OCI-LY7 (cell line): ENCODE data around the gene CDKAL1. TPM values are rescaled to one million over a fixed set of nuclear protein-coding genes. Genes with fewer than 3 reads are reported as not detected.

Experiments used
- BruUV-seq: library from RNA; stranded (reverse); fragments of 400-500 nt; replicated peaks from 2 replicates; lab custom pipeline; 2021; lab: Mats Ljungman, UMichigan
- CTCF ChIA-PET: fragments of 300-600 bp; sonication (Branson Sonifier 250); formaldehyde crosslinking; loops from one replicate; lab custom pipeline; 2022; ENCODE audit warnings: antibody characterized with exemption; ENCODE audit not compliant: unreplicated experiment; lab: Charles Lee
- POLR2A ChIA-PET: fragments of 300-600 bp; sonication (Branson Sonifier 250); formaldehyde crosslinking; loops from one replicate; lab custom pipeline; 2022; ENCODE audit warnings: antibody characterized with exemption; lab: Charles Lee
- DNase-seq: peaks from one replicate; pipeline ENCODE4 v3.0.0-alpha.2; 2015; ENCODE audit warnings: low spot score
- H2AFZ ChIP-seq: fragments of 200-600 bp; sonication (generic), shearing (Covaris generic); 2 replicates; pipeline ENCODE4 v1.6.1; 2014; ENCODE audit warnings: mild to moderate bottlenecking, antibody characterized with exemption, low read length, moderate library complexity
- H3K27ac ChIP-seq: fragments of 200-600 bp; sonication (generic); 2 replicates; pipeline ENCODE4 v1.5.1; 2014; ENCODE audit warnings: mixed run types, low read depth, mild to moderate bottlenecking, moderate library complexity, low read length, inconsistent platforms; ENCODE audit not compliant: poor library complexity, severe bottlenecking
- H3K36me3 ChIP-seq: fragments of 200-600 bp; sonication (generic); 2 replicates; pipeline ENCODE4 v1.6.1; 2014; ENCODE audit warnings: mild to moderate bottlenecking, antibody characterized with exemption, low read length, moderate library complexity, mixed read lengths; ENCODE audit not compliant: insufficient read depth
- H3K4me1 ChIP-seq: fragments of 200-600 bp; sonication (generic); 2 replicates; pipeline ENCODE4 v1.5.1; 2014; ENCODE audit warnings: mild to moderate bottlenecking, low read length; ENCODE audit not compliant: insufficient read depth, poor library complexity, severe bottlenecking
- H3K4me2 ChIP-seq: fragments of 200-600 bp; sonication (generic); 2 replicates; pipeline ENCODE4 v1.6.1; 2014; ENCODE audit warnings: mild to moderate bottlenecking, low read length
- H3K4me3 ChIP-seq: fragments of 200-600 bp; sonication (generic); 2 replicates; pipeline ENCODE4 v1.5.1; 2014; ENCODE audit warnings: mild to moderate bottlenecking, low read depth, low read length; ENCODE audit not compliant: poor library complexity, severe bottlenecking
- H3K79me2 ChIP-seq: fragments of 200-600 bp; sonication (generic); 2 replicates; pipeline ENCODE4 v1.6.1; 2016; ENCODE audit warnings: low read depth, mild to moderate bottlenecking, low read length, moderate library complexity, mixed read lengths; ENCODE audit not compliant: insufficient read depth
- H3K9me2 ChIP-seq: fragments of 200-600 bp; sonication (generic); 2 replicates; pipeline ENCODE4 v1.6.1; 2016; ENCODE audit warnings: mild to moderate bottlenecking, low read length, mixed read lengths; ENCODE audit not compliant: insufficient read depth
- H3K9me3 ChIP-seq: fragments of 200-600 bp; sonication (generic); 2 replicates; pipeline ENCODE4 v1.6.1; 2014; ENCODE audit warnings: mild to moderate bottlenecking, mixed run types, low read length, mixed read lengths
- H4K20me1 ChIP-seq: fragments of 200-600 bp; sonication (generic); 2 replicates; pipeline ENCODE4 v1.6.1; 2014; ENCODE audit warnings: mild to moderate bottlenecking, antibody characterized with exemption, low read length, moderate library complexity, mixed read lengths; ENCODE audit not compliant: insufficient read depth
- EZH2phosphoT487 ChIP-seq: fragments of 200-600 bp; sonication (generic); IDR thresholded peaks from 2 replicates; pipeline ENCODE4 v1.6.1; 2018; ENCODE audit warnings: low read depth, borderline replicate concordance, mild to moderate bottlenecking, mixed run types, antibody characterized with exemption, low read length, moderate library complexity, mixed read lengths
- intact Hi-C: fragments of 100-400 bp; cut with micrococcal nuclease; formaldehyde crosslinking; loops from one replicate; pipeline ENCODE4 v1.10.0; 2022; ENCODE audit not compliant: unreplicated experiment
- total RNA-seq, 2 experiments: library from RNA; depleted of rRNA in 1 of 2; stranded (reverse); fragments of >200 nt in 1 of 2; shearing (Covaris generic) in 1 of 2; gene quantifications; 2 replicates each; pipeline ENCODE4 v1.2.3, GENCODE V29; 2014 to 2022
- TF ChIP-seq, protein P1 (sequence below): fragments of 200-600 bp; sonication (generic); conservative IDR thresholded peaks from 2 replicates; pipeline ENCODE4 v1.5.1; 2014; ENCODE audit warnings: mild to moderate bottlenecking, antibody characterized with exemption, low read length, moderate library complexity, mixed read lengths

The CDKAL1 gene
- total RNA-seq, 2 experiments from 2014 or later: 19.9 to 21.1 TPM

DNA sequence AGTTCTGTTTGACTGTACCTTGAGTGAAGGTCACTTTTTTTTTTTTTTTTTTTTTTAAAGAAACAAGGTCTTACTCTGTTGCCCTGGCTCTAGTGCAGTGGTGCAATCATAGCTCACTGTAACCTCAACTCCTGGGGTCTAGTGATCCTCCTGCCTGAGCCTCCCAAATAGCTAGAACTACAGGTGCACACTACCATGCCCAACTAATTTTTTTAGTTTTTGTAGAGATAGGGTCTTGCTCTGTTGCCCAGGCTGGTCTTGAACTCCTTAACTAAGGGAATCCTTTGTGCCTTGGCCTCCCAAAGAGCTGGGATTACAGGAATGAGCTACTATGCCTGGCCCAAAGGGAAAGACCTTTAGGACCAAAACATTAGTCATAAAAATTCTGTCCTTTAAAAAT is 413.7 kb downstream of the CDKAL1 start:
- no peak overlapping the region for H3K4me2 ChIP-seq
- H3K9me3 ChIP-seq: no peaks in the 10 kb centered on the region
- no peak for DNase-seq
- no peak overlapping the region for H3K27ac ChIP-seq
- no peaks in the 10 kb centered on the region for H3K36me3 ChIP-seq
- no peak overlapping the region for H2AFZ ChIP-seq
- CTCF ChIA-PET: no interaction called here
- no TSS peak for BruUV-seq
- H3K4me3 ChIP-seq: no peak overlapping the region
- intact Hi-C loops: no loop called here
- no peaks in the 10 kb centered on the region for H3K4me1 ChIP-seq
- no peaks in the 10 kb centered on the region for H3K79me2 ChIP-seq
- no peak for TF ChIP-seq EZH2phosphoT487
- H4K20me1 ChIP-seq: no peaks in the 10 kb centered on the region
- no peaks in the 10 kb centered on the region for H3K9me2 ChIP-seq
- POLR2A ChIA-PET: interaction anchor here (0.7 kb wide), 2 partner anchors 25 to 508 kb away, joined by 3 to 10 read pairs; no protein-coding TSS in a partner anchor

DNA sequence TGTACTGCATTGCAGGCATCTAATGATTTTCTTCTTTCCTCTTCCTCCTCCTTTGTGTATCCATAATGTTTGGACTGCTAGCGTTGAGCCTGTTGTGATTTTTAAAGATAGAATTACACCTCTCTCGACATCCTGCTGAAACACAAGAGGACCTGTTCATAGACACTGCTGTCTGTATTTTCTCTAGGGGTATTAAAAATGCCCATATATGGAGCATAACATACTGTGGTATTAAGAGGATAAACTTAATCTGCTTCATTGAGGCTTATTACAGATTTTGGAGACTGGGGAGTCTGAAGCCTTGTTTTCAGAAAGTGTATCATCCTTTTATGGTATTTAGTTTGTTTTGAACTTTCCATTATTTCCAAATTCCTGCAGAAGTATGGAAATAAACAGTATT is 414.3 kb downstream of the CDKAL1 start:
- Histone ChIP-seq H2AFZ (no peak overlapping the region), H3K4me2 (no peak overlapping the region), H3K79me2 (no peaks in the 10 kb centered on the region), H3K4me1 (no peaks in the 10 kb centered on the region), H3K4me3 (no peak overlapping the region), H3K9me3 (no peaks in the 10 kb centered on the region), H3K36me3 (no peaks in the 10 kb centered on the region), H3K27ac (no peak overlapping the region), H4K20me1 (no peaks in the 10 kb centered on the region), H3K9me2 (no peaks in the 10 kb centered on the region)
- no peak for TF ChIP-seq EZH2phosphoT487
- TF ChIP-seq, protein P1, sequence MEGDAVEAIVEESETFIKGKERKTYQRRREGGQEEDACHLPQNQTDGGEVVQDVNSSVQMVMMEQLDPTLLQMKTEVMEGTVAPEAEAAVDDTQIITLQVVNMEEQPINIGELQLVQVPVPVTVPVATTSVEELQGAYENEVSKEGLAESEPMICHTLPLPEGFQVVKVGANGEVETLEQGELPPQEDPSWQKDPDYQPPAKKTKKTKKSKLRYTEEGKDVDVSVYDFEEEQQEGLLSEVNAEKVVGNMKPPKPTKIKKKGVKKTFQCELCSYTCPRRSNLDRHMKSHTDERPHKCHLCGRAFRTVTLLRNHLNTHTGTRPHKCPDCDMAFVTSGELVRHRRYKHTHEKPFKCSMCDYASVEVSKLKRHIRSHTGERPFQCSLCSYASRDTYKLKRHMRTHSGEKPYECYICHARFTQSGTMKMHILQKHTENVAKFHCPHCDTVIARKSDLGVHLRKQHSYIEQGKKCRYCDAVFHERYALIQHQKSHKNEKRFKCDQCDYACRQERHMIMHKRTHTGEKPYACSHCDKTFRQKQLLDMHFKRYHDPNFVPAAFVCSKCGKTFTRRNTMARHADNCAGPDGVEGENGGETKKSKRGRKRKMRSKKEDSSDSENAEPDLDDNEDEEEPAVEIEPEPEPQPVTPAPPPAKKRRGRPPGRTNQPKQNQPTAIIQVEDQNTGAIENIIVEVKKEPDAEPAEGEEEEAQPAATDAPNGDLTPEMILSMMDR: no peak
- CTCF ChIA-PET: no interaction called here
- intact Hi-C loops: no loop called here
- no peak for DNase-seq
- no TSS peak for BruUV-seq
- POLR2A ChIA-PET: no interaction called here

DNA sequence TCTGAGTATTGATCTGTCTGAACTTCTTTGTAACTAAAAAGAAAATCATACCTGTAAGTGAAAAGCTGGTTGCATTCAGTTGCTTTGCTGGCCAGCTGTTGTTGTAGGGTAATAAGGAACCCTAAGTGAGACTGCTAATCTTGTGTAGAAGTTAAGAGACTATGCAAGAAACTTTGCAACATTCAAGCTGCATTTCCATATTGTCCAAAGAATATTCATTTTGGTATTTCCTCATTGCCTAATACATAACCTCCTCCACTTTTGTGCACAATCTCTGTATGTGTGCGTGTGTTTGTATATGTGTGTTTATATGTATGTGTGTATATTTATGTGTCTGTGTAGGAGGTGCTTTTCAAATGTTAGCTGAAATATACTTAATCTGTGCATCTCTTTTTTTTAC is 414.9 kb downstream of the CDKAL1 start:
- Histone ChIP-seq H2AFZ (no peak overlapping the region), H3K4me1 (no peaks in the 10 kb centered on the region), H3K9me3 (no peaks in the 10 kb centered on the region), H3K36me3 (no peaks in the 10 kb centered on the region), H4K20me1 (no peaks in the 10 kb centered on the region), H3K4me3 (no peak overlapping the region), H3K27ac (no peak overlapping the region), H3K79me2 (no peaks in the 10 kb centered on the region), H3K9me2 (no peaks in the 10 kb centered on the region), H3K4me2 (no peak overlapping the region)
- DNase-seq: no peak
- intact Hi-C loops: no loop called here
- ChIA-PET CTCF (no interaction called here), POLR2A (no interaction called here)
- BruUV-seq: no TSS peak
- TF ChIP-seq, protein P1: no peak
- TF ChIP-seq EZH2phosphoT487: no peak
